ENCODE data around the gene PAX2. TPM values are rescaled to one million over a fixed set of nuclear protein-coding genes. Genes with fewer than 3 reads are reported as not detected.

The PAX2 gene
- total and polyA plus RNA-seq, 3 donors from 2014 or later: 1.1 to 3.7 (median 1.5) TPM

GRCh38 chr10:100755821-100756220 is 10.4 kb downstream of the PAX2 start:
- 92 to 96% methylated on average over 1 of the region's 1 CpG for WGBS, 2 donors
- no peaks in the 10 kb centered on the region for H3K27me3 ChIP-seq
- no peak for TF ChIP-seq POLR2A (IDR thresholded peaks at IDR 0.05)
- TF ChIP-seq CTCF (IDR thresholded peaks at IDR 0.05): no peak
- no peaks in the 10 kb centered on the region for H3K4me1 ChIP-seq
- H3K9me3 ChIP-seq: no peaks in the 10 kb centered on the region
- no peaks in the 10 kb centered on the region for H3K36me3 ChIP-seq (ENCODE audit: low read depth, missing control alignments)
- no peak overlapping the region for H3K27ac ChIP-seq
- intact Hi-C loops (cut with DNase I; ENCODE audit: low total_unique reads): no loop called here
- H3K4me3 ChIP-seq: no peak overlapping the region
- DNase-seq: no peak

GRCh38 chr10:100759331-100759730 is 13.9 kb downstream of the PAX2 start:
- H3K4me1 ChIP-seq: no peaks in the 10 kb centered on the region
- no peaks in the 10 kb centered on the region for H3K27me3 ChIP-seq

GRCh38 chr10:100760726-100761125 is 15.3 kb downstream of the PAX2 start:
- no peaks in the 10 kb centered on the region for H3K4me1 ChIP-seq
- no peaks in the 10 kb centered on the region for H3K27me3 ChIP-seq
- 50 to 66% methylated on average over 5 of the region's 5 CpGs for WGBS, 2 donors

More at GRCh38 chr10:100759331-100759730, 13.9 kb downstream of the PAX2 start:
- H3K36me3 ChIP-seq (ENCODE audit: low read depth, missing control alignments): no peaks in the 10 kb centered on the region
- DNase-seq: no peak
- no peak overlapping the region for H3K27ac ChIP-seq
- H3K9me3 ChIP-seq: no peaks in the 10 kb centered on the region
- intact Hi-C loops (cut with DNase I; ENCODE audit: low total_unique reads): no loop called here
- H3K4me3 ChIP-seq: no peak overlapping the region
- TF ChIP-seq POLR2A (IDR thresholded peaks at IDR 0.05): no peak
- no peak for TF ChIP-seq CTCF (IDR thresholded peaks at IDR 0.05)
- WGBS, 2 donors: 70 to 74% methylated on average over 3 to 4 of the region's 4 CpGs

GRCh38 chr10:100761191-100761590 is 15.8 kb downstream of the PAX2 start:
- no peaks in the 10 kb centered on the region for H3K36me3 ChIP-seq (ENCODE audit: low read depth, missing control alignments)
- TF ChIP-seq CTCF (IDR thresholded peaks at IDR 0.05) (no peak), POLR2A (IDR thresholded peaks at IDR 0.05) (no peak)
- no peaks in the 10 kb centered on the region for H3K27me3 ChIP-seq
- DNase-seq: no peak
- intact Hi-C loops (cut with DNase I; ENCODE audit: low total_unique reads): no loop called here
- no peaks in the 10 kb centered on the region for H3K4me1 ChIP-seq
- no peak overlapping the region for H3K4me3 ChIP-seq
- no peaks in the 10 kb centered on the region for H3K9me3 ChIP-seq
- H3K27ac ChIP-seq: no peak overlapping the region
- WGBS, 2 donors: 88 to 89% methylated on average over 7 of the region's 7 CpGs

More at GRCh38 chr10:100760726-100761125, 15.3 kb downstream of the PAX2 start:
- Histone ChIP-seq H3K9me3 (no peaks in the 10 kb centered on the region), H3K4me3 (no peak overlapping the region), H3K36me3 (ENCODE audit: low read depth, missing control alignments) (no peaks in the 10 kb centered on the region), H3K27ac (no peak overlapping the region)
- intact Hi-C loops (cut with DNase I; ENCODE audit: low total_unique reads): no loop called here
- DNase-seq: no peak
- TF ChIP-seq POLR2A (IDR thresholded peaks at IDR 0.05): no peak
- no peak for TF ChIP-seq CTCF (IDR thresholded peaks at IDR 0.05)

- WGBS, 2 donors: 66 to 72% methylated on average over 5 of the region's 5 CpGs
- no peaks in the 10 kb centered on the region for H3K27me3 ChIP-seq
- TF ChIP-seq POLR2A (IDR thresholded peaks at IDR 0.05) (no peak), CTCF (IDR thresholded peaks at IDR 0.05) (no peak)
These were observed 17.8 kb downstream of the PAX2 start for GRCh38 chr10:100763043-100763747.

More at GRCh38 chr10:100763043-100763747, 17.8 kb downstream of the PAX2 start:
- H3K9me3 ChIP-seq: no peaks in the 10 kb centered on the region
- no peak overlapping the region for H3K4me3 ChIP-seq
- H3K27ac ChIP-seq: no peak overlapping the region
- intact Hi-C loops (cut with DNase I; ENCODE audit: low total_unique reads): no loop called here
- H3K4me1 ChIP-seq: no peaks in the 10 kb centered on the region
- no peak for DNase-seq
- no peaks in the 10 kb centered on the region for H3K36me3 ChIP-seq (ENCODE audit: low read depth, missing control alignments)

All from testis (tissue), 3 donors.